ENCODE results near the gene LAMTOR4. TPM values are rescaled to one million over a fixed set of nuclear protein-coding genes. Genes with fewer than 3 reads are reported as not detected.

The LAMTOR4 gene
- total and polyA plus RNA-seq, 2 of the 13 experiments (the other 11 are each of a cell fraction or from before 2014, with no cell fraction given), result 115 to 118 TPM

DNA sequence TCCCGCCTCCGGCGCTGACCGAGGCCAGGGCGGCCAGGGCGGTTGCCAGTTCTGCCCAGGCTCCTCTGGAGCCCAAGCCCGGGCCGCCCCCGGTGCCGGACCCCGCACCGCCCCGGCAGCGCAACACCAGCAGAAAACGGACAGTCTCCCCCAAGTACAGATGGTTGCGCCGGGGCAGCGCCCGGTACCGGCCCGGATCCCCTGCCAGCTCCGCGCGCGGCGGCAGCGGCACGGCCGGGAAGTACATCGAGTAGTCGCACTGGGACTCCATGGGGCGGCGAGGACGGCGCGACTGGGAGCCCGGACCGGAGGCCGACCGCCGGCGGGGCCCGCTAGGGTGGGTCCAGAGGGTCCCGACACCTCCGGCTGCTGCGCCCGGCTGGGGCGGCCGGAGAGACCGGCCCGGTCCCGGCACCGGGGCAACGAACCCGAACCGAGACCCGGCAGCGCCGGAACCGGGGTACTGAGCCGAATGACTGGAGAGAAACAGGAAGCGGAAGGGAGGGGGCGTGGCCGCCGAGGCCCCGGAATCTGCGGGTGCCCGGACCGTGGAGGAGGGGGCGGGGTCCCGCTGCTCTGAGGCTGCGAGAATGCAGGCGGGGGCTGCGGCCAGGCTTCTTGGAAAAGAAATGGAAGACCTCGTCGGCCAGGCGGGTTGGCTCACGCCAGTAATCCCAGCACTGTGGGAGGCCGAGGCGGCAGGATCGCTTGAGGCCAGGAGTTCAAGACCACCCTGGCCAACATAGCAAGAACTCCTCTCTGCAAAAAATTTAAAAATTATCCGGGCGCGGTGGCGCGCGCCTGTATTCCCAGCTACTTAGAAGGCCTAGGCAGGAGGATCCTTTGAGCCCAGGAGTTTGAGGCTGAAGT lies 9.7 kb downstream of the LAMTOR4 start, which contains the start of gene TRAPPC14:
TSS of gene TRAPPC14 (minus strand) at position 495 of the 870 bp plus-strand sequence. CDS start at position 271, 224 bp downstream.
- Histone ChIP-seq H2AFZ (ENCODE audit: low read length) (no peak within 1 kb of the TSS), H3K4me2 (ENCODE audit: low read depth, low read length) (peak within 1 kb of the TSS; percentile 75), H4K20me1 (ENCODE audit: insufficient read depth, low read length) (peaks cover 6% of the 10 kb centered on the region; the same call in 1 of the 2 replicates), H3K9me3 (ENCODE audit: low read length) (no peaks in the 10 kb centered on the region), H3K9ac (ENCODE audit: insufficient read depth, low read depth, low read length) (peak within 1 kb of the TSS; percentile 90), H3K27ac (ENCODE audit: extremely low read length, insufficient read depth, low read length) (peak within 1 kb of the TSS; percentile 80), H3K79me2 (ENCODE audit: insufficient read depth, low read length) (no peaks in the 10 kb centered on the region), H3K36me3 (replicated peaks in 1 of 2; ENCODE audit: control insufficient read depth in 1 of 2, insufficient read depth in 2 of 2, low read length in 2 of 2) (peaks cover 6 to 24% of the 10 kb centered on the region in 2 experiments), H3K4me3 (replicated peaks in 1 of 3; ENCODE audit: insufficient read depth in 1 of 3, low read depth in 2 of 3, low read length in 3 of 3) (peak within 1 kb of the TSS; percentile 90 to 99 (median 92)), H3K4me1 (ENCODE audit: insufficient read depth, low read length) (peaks cover 55% of the 10 kb centered on the region), H3K27me3 (ENCODE audit: control insufficient read depth in 1 of 2, insufficient read depth in 2 of 2, low read length in 2 of 2) (peaks cover 3 to 13% of the 10 kb centered on the region in 2 experiments; a peak in 2 of 5 replicates)
- BruUV-seq (replicated peaks), result no TSS peak
- FAIRE-seq, result peak; percentile 37
- ChIA-PET CTCF (ENCODE audit: low intra/inter-chr PET ratio, low total read pairs) (no interaction called here), POLR2A (interaction anchor here (0.9 to 2.1 kb wide), 4 partner anchors 10 to 58 kb away, joined by 3 to 25 read pairs (median 7); partner anchors contain the start of gene LAMTOR4)
- DNase-seq (ENCODE audit: low spot score), result peak; percentile 75
- intact Hi-C loops (cut with micrococcal nuclease; ENCODE audit: unreplicated experiment) (no loop called here), in situ Hi-C loops (cut with HindIII; ENCODE audit: extremely low pct_ligation_motif_present, low pct_unique_long_range_greater_than_20kb) (no loop called here)
- peak; percentile 83 for ATAC-seq
- 4% methylated on average over 48 of the region's 87 CpGs for WGBS (ENCODE audit: low lambda C conversion rate)
- TF ChIP-seq, protein P1, sequence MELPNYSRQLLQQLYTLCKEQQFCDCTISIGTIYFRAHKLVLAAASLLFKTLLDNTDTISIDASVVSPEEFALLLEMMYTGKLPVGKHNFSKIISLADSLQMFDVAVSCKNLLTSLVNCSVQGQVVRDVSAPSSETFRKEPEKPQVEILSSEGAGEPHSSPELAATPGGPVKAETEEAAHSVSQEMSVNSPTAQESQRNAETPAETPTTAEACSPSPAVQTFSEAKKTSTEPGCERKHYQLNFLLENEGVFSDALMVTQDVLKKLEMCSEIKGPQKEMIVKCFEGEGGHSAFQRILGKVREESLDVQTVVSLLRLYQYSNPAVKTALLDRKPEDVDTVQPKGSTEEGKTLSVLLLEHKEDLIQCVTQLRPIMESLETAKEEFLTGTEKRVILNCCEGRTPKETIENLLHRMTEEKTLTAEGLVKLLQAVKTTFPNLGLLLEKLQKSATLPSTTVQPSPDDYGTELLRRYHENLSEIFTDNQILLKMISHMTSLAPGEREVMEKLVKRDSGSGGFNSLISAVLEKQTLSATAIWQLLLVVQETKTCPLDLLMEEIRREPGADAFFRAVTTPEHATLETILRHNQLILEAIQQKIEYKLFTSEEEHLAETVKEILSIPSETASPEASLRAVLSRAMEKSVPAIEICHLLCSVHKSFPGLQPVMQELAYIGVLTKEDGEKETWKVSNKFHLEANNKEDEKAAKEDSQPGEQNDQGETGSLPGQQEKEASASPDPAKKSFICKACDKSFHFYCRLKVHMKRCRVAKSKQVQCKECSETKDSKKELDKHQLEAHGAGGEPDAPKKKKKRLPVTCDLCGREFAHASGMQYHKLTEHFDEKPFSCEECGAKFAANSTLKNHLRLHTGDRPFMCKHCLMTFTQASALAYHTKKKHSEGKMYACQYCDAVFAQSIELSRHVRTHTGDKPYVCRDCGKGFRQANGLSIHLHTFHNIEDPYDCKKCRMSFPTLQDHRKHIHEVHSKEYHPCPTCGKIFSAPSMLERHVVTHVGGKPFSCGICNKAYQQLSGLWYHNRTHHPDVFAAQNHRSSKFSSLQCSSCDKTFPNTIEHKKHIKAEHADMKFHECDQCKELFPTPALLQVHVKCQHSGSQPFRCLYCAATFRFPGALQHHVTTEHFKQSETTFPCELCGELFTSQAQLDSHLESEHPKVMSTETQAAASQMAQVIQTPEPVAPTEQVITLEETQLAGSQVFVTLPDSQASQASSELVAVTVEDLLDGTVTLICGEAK (IDR thresholded peaks at IDR 0.05), result no peak
- TF ChIP-seq, protein P1 (CRISPR knock-in tag; IDR thresholded peaks at IDR 0.05), result peak; percentile 54
- TF ChIP-seq POGZ (CRISPR knock-in tag; IDR thresholded peaks at IDR 0.05), result no peak
- peak; percentile 92 for TF ChIP-seq SAP130 (CRISPR knock-in tag; IDR thresholded peaks at IDR 0.05; ENCODE audit: low read depth)
- TF ChIP-seq ZFY (CRISPR knock-in tag; IDR thresholded peaks at IDR 0.05), result peak; percentile 58
- no peak for TF ChIP-seq TCF12 (IDR thresholded peaks at IDR 0.05)
- TF ChIP-seq TCF12 (CRISPR knock-in tag; IDR thresholded peaks at IDR 0.05), result 0 out of 2 replicates have a peak, but pooled peaks have one; percentile 48
- no peak for TF ChIP-seq ZNF629 (CRISPR knock-in tag; conservative IDR thresholded peaks at IDR 0.05)
- peak; percentile 89 for TF ChIP-seq POLR2G (IDR thresholded peaks at IDR 0.05; ENCODE audit: low read depth, low read length)
- peak; percentile 81; the same call in 1 of the 2 replicates for TF ChIP-seq ZNF34 (CRISPR knock-in tag; IDR thresholded peaks at IDR 0.05; ENCODE audit: borderline replicate concordance)
- peak; percentile 89 for TF ChIP-seq GABPA (IDR thresholded peaks at IDR 0.05; ENCODE audit: low read depth, low read length)
- peak; percentile 94 for TF ChIP-seq GABPA (CRISPR knock-in tag; IDR thresholded peaks at IDR 0.05; ENCODE audit: low read depth)
- peak; percentile 46; the same call in 1 of the 2 replicates for TF ChIP-seq MTF2 (CRISPR knock-in tag; IDR thresholded peaks at IDR 0.05; ENCODE audit: borderline replicate concordance)
- peak; percentile 70; the same call in 1 of the 2 replicates for TF ChIP-seq IRF2 (CRISPR knock-in tag; IDR thresholded peaks at IDR 0.05)
- TF ChIP-seq, protein P2, sequence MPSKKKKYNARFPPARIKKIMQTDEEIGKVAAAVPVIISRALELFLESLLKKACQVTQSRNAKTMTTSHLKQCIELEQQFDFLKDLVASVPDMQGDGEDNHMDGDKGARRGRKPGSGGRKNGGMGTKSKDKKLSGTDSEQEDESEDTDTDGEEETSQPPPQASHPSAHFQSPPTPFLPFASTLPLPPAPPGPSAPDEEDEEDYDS (CRISPR knock-in tag; IDR thresholded peaks at IDR 0.05), result peak; percentile 34; the same call in 1 of the 2 replicates
